ENCODE measurements around the gene CCDC120.

Gene CCDC120

DNA sequence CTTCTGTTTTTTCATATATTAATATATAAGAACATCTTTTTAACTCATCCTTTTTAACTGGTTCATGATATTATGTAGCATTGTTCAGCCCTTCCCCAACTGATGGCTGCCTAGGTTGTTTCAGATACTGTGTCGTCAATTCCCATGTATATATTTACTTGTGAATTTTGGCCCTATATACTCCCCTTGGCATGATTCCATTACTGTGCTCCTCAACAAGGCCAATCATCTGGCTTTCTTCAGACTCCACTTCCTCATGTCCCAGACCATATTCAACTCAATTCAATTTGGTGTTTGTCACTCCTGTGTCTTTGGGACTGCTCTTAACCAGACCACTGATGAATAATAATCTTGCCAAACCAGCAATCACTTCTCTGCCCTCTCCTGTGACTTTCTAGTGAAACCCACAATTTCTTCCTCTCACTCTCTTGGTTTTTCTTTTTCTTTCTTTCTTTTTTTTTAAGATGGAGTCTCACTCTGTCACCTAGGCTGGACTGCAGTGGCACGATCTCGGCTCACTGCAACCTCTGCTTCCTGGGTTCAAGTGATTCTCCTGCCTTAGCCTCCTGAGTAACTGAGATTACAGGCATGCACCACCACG, 23.6 kb downstream of the CCDC120 start:
- intact Hi-C loops (cut with DNase I), result no loop called here
- DNase-seq, result peak in 1 of 10 donors; percentile 3

DNA sequence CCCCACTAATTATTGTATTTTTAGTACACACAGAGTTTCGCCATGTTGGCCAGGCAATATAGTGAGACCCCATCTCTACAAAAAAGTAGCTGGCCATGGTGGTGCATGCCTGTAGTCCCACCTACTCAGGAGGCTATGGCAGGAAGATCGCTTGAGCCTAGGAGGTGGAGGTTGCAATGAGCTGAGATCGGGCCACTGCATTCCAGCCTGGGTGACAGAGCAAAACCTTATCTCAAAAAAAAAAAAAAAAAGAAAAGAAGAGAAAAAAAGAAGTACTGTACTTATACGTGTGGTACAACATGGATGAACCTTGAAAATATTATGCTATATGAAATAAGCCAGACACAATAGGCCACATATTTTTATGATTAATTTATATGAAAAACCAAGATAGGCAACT, 30.8 kb downstream of the CCDC120 start:
- DNase-seq, result no peak
- intact Hi-C loops (cut with DNase I), result no loop called here

DNA sequence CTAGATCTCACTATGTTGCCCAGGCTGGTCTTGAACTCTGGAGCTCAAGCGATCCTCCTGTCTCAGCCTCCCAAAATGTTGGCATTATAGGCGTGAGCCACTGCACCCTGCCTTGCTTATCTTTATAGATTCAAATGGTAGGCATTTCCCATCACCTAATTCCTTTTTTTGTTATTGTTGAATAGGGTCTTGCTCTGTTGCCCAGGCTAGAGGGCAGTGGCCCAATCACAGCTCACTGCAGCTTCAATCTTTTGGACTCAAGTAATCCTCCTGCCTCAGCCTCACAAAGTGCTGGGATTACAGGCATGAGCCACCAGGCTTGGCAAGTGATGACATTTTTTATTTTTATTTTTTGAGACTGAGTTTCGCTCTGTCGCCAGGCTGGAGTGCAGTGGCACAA, 37.6 kb downstream of the CCDC120 start:
- intact Hi-C loops (cut with DNase I), result no loop called here
- no peak for DNase-seq

DNA sequence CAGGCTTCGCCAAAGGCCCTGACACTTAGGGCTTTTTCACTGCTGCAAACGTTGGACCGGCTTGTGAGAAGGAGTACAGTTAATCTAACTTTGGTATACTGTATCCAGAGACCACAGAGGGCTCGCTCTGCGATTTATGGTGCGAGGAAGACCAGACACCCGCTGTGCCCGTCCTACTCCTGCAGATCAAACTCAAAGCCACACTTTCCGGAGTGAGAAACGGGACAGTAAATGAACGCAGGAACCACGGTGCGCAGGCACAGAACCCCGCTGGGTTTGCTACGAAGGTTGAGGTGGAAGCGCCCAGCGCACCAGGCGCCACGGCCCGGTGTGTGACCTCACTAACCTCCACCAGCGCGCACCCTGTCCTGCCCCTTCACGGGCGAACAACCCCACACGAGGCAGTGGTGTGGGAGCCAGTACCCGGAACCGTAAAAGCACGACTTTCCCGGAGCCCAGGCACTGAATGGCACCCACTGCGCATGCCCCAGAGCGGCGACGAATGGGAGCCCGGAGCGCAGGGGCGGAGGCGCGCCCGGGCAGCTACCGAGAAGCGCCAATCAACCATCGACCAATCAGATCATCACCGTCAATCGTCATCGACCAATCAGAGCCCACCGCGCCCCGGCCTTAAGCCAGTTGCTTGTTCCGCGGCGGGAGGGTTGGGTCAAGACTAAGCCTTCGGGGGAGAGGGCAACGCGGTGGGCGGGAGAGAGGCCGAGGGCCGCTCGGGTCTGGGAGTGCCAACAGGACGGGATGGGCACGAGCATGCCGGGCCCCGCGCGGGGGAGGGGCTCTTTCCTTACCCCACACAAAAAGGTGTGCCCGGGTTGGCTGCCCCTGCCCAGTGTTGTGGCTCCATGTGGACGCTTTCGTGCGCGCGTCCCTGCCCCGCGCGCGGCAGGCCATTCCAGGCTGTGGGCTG, 42.2 kb downstream of the CCDC120 start:
- peak; percentile 87 to 98 (median 88) for DNase-seq
- intact Hi-C loops (cut with DNase I), result no loop called here

DNA sequence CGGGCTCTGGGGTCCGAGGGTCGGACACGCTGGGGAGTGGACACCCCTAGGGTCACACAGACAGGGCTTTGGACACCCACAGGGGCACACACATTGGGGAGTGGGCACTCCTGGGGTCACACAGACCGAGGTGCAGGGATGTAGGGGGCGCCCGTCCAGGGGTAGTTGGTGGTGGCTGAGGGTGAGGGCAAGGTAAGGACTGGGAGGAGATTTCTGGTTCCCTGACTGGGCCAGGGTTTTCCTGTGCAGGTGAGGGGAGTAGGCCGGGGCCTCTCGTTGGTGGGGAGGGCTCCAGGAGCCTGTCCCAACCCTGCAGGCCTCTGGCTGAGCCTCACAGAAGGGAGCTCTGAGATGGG, 42.8 kb downstream of the CCDC120 start:
- DNase-seq, result no peak
- intact Hi-C loops (cut with DNase I), result no loop called here

DNA sequence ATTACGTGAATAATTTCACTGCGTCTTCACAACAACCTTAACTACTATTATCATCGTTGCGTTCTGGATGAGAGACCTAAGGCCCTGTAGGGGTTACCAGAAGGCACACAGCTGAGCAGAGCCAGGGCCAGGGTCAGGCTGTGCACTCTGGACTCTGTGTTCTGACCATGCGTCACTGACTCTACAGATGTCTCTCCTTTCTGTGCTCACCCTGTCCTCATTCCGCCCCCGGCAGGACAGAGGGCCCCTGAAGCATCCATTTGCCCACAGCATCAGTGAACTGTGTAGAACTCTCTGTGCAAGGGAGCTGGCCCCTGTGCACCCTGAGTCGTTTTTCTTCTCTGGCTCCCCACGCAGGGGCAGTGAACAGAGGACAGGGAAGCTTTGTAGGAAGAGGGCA, 43.4 kb downstream of the CCDC120 start:
- peak in 2 of 10 donors; percentile 8 to 35 for DNase-seq
- intact Hi-C loops (cut with DNase I), result no loop called here

DNA sequence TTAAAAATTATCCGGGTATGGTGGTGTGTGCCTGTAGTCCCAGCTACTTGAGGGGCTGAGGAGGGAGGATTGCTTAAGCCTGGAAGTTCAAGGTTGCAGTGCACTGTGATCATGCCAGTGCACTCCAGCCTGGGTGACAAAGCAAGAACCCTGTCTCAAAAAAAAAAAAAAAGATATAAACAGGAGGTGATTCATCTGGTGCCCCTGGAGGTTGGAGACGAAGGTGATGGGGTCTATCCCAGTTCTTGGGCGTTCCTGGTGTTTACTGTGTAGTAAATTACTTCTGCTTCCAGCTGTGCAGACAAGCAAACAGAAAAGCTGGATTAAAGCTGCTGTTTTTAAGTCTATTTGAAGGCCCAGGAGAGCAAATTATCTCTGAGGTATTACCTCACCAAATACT, 44.8 kb downstream of the CCDC120 start:
- intact Hi-C loops (cut with DNase I), result no loop called here
- DNase-seq, result peak in 2 of 10 donors; percentile 3 to 18

DNA sequence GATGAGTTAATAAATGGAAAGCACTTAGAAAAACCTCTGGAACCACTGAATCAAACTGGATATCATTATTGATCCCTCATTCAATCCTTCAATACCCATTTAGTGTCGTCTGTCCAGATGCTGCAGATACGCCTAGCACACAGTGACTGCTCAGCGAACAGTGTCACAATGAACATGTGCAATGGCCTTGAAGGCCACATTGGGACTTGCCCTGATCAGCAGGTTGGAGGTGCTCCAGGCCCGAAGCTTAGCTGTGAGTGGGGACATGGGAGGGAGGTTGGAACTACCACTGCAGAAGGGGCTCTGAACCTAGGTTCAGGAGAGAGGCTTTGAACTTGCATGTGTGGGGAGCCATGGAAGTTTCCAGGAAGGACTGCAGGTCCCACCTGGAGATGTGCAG, 47.5 kb downstream of the CCDC120 start:
- DNase-seq, result peak in 2 of 10 donors; percentile 20 to 43
- intact Hi-C loops (cut with DNase I), result loop anchor here (5.0 kb wide), 2 partner anchors 134 to 149 kb away; partner anchors contain the start of genes KCND1 and OTUD5

DNA sequence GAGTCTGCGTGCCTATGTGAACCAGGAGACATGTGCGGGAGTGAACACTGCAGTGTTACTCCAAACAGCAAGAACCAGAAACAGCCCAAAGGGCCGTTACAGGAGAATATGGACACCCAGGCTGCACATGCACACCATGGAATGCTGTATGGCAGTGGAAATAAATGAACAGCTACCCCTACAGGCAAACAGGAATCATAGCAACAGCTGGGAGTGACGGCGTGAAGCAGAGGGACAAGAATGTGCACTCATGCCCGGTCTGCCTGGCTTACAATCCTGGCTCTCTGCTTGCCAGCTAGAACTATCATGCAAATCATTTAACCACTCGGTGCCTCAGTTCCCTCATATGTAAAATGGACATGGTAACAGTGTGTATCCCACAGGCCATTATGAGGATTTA, 48.1 kb downstream of the CCDC120 start:
- peak in 6 of 10 donors; percentile 9 to 91 (median 41) for DNase-seq
- intact Hi-C loops (cut with DNase I), result loop anchor here (5.0 kb wide), 2 partner anchors 135 to 150 kb away; partner anchors contain the start of genes KCND1 and OTUD5

DNA sequence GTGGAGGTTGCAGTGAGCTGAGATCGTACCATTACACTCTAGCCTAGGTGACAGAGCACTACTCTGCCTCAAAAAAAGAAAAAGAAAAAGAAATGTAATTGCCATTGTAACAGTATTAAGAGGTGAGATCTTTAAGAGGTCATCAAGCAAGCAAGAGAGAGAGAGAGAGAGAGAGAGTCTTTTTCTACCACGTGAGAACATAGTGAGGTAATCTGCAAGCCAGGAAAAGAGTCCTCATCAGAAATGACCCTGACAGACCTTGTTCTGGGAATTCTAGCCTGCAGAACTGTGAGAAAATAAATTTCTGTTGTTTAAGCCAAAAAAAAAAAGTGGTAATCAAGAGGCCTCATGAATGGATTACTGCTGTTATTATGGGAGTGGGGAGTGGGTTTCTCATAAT, 49.8 kb downstream of the CCDC120 start:
- intact Hi-C loops (cut with DNase I), result loop anchor here (5.0 kb wide), 2 partner anchors 136 to 151 kb away; partner anchors contain the start of genes KCND1 and OTUD5
- DNase-seq, result no peak

DNA sequence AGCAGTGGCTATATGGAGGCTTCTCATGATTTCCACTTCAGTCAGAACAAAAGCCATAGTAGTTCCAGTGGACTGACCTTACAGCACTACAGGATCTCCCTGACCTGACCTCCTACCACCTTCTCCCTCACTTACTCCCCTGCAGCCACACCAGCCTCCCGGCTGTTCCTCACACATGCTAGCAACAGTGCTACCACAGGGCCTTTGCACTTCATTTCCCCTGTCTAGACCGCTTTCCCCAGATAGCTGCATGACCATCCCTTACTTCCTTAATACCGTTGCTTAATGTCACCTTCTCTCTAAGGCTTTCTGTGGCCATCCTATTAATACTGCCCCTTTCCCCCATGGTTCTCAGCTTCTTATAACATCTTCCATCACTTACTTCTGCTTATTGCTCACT, 51.6 kb downstream of the CCDC120 start:
- peak in 1 of 10 donors; percentile 4 for DNase-seq
- intact Hi-C loops (cut with DNase I), result no loop called here

DNA sequence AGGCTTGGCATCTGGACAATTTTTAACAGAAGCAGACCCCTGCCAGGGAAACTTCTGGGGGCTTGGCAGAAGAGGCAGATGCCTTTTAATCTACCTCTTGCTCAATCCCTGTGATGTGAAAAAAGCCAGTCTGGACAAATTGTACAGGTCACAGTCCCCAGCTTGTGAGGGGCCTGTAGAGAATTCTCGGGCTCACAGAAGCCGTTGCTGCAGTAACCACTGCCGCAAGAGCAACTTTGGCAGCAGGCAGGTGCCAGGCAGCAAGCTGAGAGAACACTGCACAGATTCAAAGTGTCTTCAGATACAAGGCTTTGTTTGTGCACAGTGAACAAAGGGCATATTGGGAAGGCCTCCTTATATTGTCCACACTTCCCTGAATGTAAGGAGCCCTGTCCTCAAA, 53.0 kb downstream of the CCDC120 start:
- DNase-seq, result peak in 7 of 10 donors; percentile 20 to 93 (median 52)
- intact Hi-C loops (cut with DNase I), result no loop called here

DNA sequence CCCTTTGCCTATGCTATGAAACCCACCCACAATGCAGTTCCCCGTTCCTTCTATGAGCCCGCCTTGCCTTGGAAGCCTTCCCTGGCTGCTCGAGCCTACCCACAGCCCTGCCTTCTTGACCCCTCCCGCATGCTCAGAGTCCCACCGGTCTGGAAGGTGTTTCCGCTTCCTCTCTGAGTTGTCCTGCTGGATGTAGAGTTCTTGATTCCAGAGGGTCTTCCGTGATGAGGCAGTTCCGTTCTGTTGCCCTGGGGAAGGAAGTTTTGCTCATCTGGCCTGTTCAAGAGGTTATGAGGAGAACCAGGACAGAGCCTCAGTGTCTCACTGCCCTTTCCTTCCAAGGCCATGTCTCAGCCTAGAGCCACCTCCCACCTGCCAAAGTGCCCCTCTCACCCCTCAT, 57.3 kb downstream of the CCDC120 start:
- DNase-seq, result peak in 1 of 10 donors; percentile 21
- intact Hi-C loops (cut with DNase I), result no loop called here

DNA sequence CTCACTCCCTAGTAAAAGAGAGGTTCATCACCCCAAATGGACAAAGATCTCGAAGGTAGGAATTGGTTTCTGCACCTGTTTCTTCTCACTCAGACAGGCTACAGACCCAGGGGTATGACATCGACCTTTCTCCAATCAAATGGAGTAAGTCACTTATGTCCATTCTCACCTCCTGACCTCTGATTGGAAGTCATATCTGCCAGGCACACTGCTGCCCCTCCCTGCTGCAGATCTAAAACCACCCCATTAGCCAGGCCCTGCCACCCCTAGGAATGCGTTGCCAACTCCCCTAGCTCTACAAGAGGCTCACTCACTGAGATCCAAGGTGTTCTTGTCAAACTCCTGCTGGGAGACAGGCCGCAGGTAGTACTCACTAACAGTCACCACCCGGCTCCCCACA, 57.9 kb downstream of the CCDC120 start:
- intact Hi-C loops (cut with DNase I), result no loop called here
- peak in 2 of 10 donors; percentile 47 to 51 for DNase-seq

DNA sequence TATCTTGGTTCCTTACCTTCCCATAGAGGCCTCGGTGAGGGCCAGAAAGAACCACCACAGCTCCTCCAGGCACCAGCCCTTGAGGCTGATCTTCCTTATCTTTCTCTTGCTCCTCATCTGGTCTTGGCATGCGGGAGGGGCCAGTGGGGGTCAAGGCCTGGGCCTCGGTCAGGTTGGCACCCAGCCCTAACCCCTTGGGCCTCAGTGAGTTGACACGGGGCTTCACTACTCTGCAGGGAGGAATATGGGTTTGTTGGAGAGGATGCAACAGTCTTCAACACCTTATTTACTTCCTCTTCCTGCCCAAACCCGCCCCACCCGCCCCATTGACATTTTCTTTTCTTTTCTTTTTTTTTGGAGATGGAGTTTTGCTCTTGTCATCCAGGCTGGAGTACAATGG, 58.8 kb downstream of the CCDC120 start:
- peak in 2 of 10 donors; percentile 5 to 37 for DNase-seq
- intact Hi-C loops (cut with DNase I), result no loop called here

All from posterior cingulate gyrus (tissue), 11 donors.